Stimulated activated CD4-positive, alpha-beta T cell treated with anti-CD3 and anti-CD28 coated beads, TNF-alpha, amount 100 ng/mL, for 4 hours (primary cell): ENCODE measurements around the gene MYH15.

ENCODE experiments used
- DNase-seq, 3 experiments: peaks; one replicate each; pipeline ENCODE4 v3.0.0-alpha.2; 2020; ENCODE audit warnings: low read depth in 3 of 3

Gene MYH15

DNA sequence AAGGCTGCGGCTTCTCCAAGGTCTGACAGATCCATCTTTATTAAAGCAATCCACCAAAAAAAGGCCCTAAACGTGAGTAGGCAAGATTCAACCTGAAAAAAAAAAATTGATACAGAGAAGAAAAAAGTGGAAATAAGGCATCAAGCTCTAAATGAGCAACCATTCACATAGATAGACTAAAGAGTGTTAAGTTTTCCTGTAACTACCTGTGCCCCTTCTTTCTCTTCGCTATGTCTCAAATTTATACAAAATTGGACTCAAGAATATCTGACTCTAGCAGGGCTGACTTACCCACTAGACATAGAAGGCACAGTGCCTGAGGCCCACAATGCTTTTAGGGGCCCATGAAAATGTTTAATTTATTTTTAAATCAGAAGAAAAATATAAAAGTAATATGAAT lies at the start of gene MYH15:
Gene MYH15 (minus strand): TSS at position 101 of the 400 bp plus-strand sequence. CDS start 66 bp downstream, at position 35.
- no peak for DNase-seq

DNA sequence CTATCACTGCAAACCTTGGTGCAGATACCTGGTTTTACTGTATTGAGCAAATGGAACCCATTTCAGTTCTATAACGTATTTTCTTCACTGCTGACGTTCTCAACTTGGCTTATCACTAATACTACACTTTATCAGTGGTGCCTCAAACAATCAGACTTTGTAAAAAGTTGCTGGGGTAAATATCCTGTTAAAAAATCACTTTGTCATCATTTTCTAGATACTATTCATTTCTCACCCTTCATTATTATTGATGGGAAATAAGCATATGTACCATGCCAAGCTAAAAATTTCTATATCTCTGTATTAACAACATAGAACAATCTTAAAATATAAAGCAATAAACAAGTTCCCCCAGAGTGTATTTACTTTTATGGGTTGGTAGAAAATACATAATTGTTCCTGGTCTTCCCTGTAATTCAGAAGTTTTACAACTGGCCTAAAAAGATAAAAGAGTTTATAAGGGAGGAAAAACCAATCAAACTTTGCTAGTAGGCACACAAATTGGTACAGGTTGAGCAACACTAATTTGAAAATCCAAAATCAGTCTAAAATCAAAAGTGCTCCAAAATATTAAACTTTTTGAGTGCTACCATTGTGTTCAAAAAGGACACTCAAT lies 45.7 kb upstream of the MYH15 start:
- no peak for DNase-seq

DNA sequence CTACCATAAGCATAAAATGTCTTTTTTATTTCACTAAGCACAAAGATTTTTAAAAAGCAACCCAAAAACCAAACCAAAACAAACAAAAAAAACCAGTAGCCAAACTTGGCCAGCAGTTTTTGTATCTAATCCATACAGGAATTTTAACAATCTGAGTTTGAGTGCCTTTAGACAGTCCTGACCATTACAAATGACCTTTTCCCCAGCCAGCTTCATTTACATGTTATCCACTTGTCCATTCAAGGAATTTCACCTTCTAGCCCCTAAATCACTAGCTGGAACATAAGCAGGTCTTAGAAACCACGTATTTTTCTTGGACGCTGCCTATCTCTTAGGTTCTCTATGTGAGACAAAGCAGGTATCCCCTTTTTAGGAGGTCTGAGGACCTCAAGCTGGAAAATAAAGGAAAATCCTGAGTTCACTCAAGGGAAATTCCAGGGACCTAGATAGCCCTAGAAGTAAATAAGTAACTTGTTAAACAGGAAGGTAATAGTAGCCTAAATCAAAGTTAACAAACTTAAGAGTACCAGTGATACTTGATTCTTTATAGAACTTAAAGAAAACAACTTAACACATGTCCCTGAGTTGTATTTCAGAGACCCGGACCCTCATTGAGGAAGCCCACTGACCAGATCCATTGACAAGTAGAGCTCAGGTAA lies 44.6 kb upstream of the MYH15 start:
- no peak for DNase-seq

DNA sequence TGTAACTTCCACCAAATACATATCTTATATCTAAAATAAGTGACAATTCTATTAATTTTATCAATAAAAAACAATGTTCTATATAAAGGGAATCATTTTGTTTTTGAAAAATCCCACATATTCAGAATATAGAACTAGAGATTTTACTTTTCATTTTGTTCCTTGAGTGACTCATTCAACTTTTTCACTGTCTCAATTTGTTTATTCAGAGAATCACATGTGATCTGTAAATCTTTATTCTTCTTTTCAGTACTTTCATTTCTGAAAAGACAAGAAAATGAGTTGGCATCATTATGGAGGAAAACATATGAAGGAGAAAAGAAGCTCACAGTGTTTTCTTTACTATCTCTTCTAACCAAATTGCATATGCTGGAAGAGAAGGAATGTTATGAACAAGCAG lies 43.8 kb upstream of the MYH15 start:
- DNase-seq, result no peak

DNA sequence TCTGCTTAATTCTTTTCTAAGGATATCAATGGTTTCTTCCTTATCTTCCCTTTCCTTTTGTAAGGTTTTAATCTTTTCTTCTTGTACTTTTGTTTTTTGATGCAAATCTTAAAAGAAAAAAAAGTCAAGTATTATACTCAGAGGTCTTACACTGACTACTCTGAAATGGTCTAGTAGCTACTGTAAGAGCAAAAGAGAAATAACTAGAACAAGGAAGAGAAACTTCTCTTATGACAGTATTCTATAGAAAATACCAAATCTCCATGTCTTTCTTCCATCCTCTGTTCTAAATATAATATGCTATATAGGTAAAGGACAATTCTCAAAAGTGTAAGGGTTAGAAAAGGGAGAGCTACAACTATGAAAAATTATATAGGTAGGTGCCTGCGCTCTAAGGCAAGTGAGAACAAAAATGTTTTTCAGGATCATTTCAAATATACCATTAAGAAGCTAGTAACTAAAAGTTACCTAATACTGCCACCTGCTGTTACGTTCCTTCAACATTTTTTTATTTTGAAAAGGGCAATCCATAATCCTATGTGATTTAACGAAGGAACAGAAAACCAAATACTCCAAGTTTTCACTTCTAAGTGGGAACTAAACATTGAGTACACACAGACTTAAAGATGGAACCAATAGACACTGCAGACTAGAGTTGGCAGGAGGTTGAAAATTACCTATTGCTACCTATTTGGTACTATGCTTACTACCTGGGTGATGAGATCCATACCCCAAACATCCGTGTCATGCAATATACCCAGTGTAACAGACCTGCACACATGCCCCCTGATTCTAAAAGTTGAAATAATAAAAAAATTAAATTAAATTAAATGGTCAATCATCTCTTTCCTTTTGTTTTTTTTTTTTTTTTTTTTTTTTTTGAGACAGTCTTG lies 42.1 kb upstream of the MYH15 start:
- DNase-seq, result no peak

DNA sequence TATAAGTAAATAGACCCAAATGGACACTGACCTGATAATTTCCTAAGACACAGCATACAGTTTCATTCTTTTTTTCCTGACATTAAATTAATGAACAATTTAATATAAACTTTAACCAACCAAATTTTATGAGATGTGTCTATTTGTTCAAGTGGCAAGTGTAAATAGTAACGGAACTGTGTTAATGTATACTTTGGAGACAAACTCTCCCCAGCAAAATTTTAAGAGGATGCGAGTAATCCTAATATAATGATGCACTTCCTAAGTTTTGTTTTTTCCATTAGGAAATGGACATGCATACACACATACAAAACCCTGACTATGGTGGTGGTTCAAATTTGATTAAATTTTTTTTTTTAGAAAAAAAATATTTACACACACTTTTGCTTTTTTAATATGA lies 38.5 kb upstream of the MYH15 start:
- DNase-seq, result no peak

DNA sequence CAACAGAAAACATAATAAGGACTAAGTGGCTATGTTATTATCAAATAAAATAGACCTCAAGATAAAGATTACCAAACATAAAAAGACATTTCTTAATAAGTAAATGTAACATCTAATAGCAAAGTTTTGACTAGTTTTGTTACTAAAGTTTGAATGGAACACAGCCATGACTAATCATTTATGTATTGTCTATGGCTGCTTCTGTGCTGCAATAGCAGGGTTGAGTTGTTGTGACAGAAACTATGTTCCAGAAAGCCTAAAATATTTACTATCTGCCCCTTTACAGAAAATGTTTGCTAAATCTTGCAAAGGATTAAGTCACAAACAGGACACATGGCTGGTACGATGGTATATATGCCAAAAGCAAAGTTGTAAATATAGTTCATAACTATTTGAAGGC lies 37.9 kb upstream of the MYH15 start:
- DNase-seq, result no peak

DNA sequence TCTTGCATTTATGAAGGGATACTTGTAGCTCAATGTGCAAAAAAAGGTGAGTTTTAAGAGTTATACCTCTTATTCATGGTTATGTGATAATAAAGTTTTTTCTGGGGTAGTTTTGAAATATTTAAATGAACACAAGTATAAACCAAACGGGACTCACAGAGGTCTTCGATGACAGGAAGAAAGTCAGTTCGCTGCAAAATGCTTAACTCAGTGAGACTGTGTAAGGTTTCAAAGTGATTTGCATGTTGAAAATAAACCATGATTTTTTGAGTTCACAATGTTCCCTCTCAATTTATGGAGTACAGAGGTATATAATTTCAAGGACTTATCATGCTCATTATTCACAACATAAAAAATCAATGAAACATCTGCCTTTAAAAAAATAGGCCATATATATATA lies 36.3 kb upstream of the MYH15 start:
- no peak for DNase-seq

DNA sequence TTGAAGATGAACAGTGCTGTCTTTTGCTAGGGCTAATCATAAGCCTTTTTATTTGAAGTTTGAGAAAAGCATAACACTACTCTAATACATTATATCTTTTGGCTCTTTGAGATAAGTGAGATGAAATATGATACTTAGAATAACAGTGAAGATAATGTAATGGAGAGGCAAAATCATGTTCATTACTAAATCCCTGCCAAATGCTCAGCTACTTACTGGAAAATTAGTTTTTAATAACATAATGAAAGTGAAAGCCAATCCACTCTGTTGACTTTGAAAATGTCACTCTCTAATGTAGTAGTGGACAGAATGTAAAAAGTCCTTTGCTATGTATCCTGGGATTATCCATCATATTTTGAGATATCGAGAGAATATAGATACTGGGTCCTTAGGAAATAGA lies 35.9 kb upstream of the MYH15 start:
- no peak for DNase-seq

DNA sequence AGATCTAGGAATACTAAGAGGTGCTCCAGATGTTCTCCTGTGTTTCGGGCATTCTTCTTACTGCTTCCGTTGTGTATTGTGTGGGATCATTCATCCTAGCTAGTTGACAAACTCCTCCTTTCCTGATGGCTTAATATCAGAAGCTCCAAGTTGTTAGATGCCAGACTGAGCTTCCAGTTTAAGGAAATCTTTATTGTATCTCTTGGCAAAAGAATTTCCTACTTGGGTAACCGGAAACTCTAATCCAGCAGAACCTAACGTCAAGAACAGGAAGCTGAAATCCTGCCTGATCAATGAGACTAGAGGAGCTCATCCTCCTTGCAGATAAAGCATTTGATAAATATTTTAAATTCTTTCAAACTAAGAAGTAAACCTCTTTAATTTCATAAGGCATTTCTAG lies 27.7 kb upstream of the MYH15 start:
- no peak for DNase-seq

DNA sequence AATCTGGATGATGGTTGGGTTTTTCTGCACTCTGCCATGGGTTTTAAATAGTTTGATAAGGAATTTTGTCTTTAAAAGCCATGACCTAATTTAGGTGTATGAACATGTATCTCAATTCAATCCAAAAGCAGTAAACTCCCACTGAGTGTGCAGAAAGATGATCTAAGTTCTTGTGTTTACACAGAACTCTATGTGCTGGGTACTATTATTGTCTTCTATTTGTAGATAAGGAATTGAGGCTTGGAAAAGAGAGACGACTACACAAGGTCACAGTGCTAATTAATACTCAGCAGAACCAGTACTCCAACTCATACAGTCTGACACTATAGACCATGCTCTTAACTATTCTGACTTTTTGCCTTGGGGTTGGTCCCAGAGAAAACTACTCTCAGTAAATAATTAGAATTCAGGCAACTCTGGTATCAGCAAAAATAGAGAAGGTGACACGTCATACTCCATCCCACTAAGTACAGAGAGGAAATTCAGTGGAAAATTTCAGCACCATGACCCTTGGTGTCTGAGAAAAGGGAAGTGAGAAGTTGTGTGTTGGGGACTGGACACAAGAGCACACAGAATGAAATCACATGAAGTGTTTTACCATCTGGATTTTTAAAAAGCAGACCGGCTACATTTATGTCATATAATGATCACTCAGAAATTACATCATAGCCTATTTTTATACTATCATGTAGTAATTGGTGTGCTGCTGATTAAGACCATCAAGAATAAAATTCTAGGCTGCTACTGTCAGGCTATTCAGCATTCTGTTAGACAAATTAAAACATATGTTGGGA lies 18.3 kb upstream of the MYH15 start:
- no peak for DNase-seq

DNA sequence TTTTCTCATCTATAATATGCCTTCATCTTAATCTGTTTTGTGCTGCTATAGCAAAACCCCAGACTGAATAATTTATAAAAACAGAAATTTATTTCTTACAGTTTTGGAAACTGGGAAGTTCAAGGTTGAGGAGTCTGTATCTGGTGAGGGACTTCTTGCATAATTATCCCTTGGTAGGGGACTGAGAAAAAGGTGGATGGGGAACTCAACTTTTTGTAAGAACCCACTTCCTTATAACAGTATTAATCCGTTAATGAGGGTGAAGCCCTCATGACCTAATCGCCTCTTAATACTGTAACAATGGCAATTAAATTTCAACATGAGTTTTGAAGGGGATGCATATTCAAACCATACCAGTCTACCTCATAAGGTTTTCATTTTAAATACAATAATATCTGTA lies 17.4 kb upstream of the MYH15 start:
- DNase-seq, result no peak

DNA sequence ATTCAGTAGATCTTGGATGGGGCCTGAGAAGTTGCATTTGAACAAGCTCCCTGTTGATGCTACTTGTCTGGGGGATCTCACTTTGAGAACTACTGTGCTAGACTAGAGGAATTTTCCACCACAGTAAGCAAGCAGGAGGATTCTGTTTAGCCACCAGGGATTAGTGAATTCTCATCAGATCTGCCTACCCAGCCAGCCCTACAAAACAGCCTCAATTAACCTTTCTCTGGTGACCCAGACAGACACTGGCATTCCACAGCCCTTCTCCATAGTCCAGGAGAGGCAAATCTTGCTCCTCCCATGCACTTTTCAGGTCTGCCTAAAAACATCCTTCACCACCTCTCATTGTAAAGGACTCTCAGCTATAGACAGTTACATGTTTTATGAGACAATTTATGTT lies 16.7 kb upstream of the MYH15 start:
- no peak for DNase-seq

DNA sequence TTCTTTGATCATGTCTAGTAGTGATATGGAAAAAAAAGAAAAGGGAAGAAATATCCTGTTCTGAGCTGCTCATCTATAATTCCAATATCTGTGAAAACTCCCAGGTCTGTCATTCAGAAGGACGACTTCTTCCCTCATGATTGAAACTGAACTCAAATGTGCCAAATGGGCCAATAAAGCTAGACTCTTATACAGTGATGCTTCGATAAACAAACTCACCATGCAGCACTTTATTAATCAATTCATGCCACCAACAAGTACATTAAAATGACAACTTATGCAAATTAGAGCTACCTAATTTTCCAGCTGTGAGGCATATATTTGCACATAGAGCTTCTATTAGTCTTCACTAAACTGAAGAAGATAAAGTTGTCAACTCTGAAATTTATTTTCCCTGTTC lies 15.6 kb upstream of the MYH15 start:
- DNase-seq, result no peak

DNA sequence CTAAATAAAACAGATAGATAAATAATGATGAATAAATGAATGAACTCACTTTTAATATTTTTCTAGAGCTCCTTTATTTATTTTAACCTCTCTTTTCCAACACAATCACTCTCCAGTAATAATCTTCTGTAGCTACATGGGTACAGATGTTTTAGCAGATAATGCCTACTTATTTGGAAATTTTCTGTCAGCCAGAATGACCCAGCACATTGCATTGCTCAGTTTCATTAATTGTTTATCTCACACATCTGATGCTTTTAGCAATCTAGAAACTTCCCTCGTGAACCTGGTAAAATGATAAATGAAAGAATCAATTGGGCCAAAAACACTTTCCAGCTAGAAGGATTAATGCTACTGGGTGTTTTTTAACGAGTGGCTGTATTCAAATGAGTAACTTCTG lies 14.9 kb upstream of the MYH15 start:
- DNase-seq, result no peak

DNA sequence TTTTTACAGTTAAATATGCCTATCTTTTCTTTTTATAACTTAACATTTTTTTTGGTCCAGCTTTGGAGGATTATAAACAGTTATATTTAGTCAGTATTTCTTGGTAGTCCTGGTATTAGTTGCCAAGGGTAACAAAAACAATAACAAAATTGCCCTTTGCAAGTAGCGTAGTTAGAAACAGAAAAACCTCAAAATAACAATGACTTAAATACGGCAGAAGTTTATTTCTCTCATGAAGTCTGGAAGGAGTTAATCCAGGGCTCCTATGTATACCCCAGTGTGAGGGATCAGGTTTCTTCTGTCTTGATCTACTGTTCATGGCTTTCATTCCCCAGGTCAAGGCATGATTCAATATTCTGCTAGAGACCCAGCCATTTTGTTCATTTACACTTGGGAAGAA lies 14.1 kb upstream of the MYH15 start:
- no peak for DNase-seq

DNA sequence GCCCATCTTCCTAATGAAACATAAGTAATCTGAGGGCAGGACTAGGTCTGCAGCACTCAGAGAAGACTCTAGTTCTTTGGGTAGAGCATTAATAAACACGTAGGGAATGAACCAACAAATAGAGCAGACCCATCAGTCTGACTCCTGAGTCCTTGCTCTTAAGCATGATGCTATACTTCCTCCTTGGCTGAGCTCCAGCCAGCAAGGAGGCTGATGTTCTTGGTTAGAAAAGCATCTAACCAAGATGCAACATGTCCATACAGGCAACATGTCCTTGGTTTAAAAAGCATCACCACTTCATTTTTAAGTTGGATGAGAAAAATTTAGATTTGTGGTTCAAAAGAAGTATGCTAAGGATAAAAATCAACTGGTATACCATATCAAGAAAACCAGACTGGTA lies 8.5 kb upstream of the MYH15 start:
- DNase-seq, result no peak

DNA sequence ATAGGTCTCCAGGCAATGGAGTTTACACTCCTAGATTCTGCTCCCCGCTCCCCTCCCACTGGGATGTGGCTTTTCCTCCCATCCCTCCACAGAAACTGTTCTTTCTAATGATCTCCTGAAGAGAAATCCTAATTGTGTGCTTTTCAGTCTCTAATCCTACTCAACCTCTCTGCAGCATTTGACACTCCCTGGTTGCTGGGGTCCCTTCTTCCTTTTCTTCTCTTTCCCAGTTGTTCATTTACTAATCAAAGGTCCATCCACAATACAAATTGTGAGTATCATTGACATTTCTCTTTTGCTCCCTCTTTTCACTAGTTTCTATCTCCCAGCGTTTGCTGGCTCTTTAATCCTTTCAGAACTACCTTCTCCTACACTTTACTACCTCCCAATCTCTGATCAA lies 6.5 kb upstream of the MYH15 start:
- DNase-seq, result no peak

DNA sequence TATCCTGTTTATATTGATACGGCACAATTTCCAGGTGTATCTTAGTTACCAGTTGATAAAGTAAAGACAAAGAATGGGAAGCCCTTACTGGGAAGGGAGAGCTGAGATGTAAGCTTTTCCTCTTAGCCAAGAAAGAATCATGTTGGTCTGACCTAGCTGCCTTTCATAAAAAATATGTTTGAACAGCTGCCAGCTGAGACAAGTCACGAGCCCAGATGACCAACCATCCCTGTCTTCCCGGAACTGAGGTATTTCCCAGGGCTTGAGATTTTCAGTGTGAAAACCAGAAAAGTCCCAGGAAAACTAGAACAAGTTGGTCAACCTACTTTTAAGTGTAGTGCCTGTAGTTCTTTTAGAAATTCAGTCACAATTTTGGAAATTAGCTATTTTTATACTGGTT lies 3.6 kb upstream of the MYH15 start:
- no peak for DNase-seq

DNA sequence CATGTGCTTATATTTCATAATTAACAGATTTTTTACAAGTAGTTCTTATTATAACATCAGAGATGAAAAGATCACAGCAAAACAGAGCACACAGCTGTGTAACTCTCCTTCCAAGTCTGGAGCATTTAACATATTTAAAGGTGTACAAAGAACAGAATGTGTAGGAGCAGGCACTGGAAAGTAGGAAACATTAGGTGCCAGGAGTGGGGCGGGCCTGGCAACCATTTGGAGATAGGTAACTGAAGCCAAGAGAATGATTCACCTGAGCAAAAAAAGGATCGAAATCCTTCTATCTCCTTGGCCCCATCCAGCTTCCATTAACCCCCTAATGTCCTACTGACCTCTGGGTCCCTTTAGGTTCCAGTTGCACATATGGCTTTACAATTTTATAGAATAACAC lies 2.3 kb upstream of the MYH15 start:
- DNase-seq, result no peak

DNA sequence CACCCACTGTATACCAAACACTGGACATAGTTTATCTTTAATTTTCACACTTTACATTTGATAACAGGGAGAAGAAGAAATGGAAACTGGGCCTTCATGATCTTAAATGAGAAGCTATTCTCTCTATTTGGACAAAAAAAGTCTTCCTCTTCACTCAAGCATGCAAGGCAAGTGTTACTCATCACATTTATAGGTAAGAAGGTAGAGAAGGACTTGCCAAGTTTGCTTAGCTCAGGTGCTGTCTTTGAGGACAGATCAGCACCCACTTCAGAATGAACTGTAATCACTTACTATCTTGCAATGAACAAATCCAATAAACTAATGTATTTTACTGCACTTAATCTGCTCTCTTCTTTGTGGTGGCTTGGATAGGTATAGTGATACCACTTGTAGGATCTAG lies 1.1 kb upstream of the MYH15 start:
- no peak for DNase-seq

DNA sequence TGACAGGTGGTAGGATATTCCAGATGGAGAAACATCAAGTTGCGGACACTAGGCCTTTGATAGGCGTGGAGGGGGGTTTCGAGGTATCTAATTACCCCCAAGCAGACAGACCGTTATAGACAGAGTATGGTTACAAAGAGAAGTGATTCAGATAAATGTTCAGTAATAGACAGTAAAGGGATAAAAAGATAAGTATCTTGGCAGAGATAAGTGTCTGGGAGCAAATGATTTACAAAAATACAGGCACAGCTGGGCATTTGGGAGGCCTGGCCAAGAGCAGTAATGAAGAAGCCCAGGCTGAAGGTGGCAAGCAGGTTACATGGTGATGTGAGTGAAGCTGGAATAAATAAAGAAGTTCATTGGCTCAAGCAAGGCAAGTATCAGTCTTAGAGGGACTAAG lies 659 bp upstream of the MYH15 start:
- no peak for DNase-seq
